PC-9 (cell line): Measurements from ENCODE around the gene INAVA. TPM values are rescaled to one million over a fixed set of nuclear protein-coding genes. Genes with fewer than 3 reads are reported as not detected.
"Not testable (repeated sequence)": the region's sequence is repeated elsewhere in the genome, so short reads cannot be mapped to it uniquely, and the experiment has no call there.

Experiments used
- BruUV-seq: library from RNA; stranded (reverse); fragments of 400-500 nt; replicated peaks from 2 replicates; lab custom pipeline; 2021; lab: Mats Ljungman, UMichigan
- CTCF ChIA-PET: fragments of 300-600 bp; sonication (Branson Sonifier 250); formaldehyde crosslinking; loops from one replicate; lab custom pipeline; 2022; ENCODE audit warnings: antibody characterized with exemption; lab: Charles Lee
- POLR2A ChIA-PET: fragments of 300-600 bp; sonication (Branson Sonifier 250); formaldehyde crosslinking; loops from one replicate; lab custom pipeline; 2022; ENCODE audit warnings: antibody characterized with exemption; ENCODE audit not compliant: unreplicated experiment; lab: Charles Lee
- DNase-seq, 2 experiments: peaks; one replicate each; pipeline versions ENCODE4 v3.0.0 to v3.0.0-alpha.2; 2015 to 2022; ENCODE audit warnings: mixed read lengths in 1 of 2
- H2AFZ ChIP-seq: fragments of 200-600 bp; sonication (generic); 2 replicates; pipeline ENCODE4 v1.8.1; 2017; ENCODE audit warnings: antibody characterized with exemption
- H3F3A ChIP-seq: fragments of 200-600 bp; sonication (generic); 2 replicates; pipeline ENCODE4 v1.8.1; 2017; ENCODE audit warnings: antibody characterized with exemption, mild to moderate bottlenecking, low read depth; ENCODE audit not compliant: insufficient read depth
- H3K27ac ChIP-seq: fragments of 200-600 bp; sonication (generic); 2 replicates; pipeline ENCODE4 v1.6.1; 2016; ENCODE audit warnings: mixed run types
- H3K27me3 ChIP-seq: fragments of 200-600 bp; sonication (generic); 2 replicates; pipeline ENCODE4 v1.6.1; 2016; ENCODE audit warnings: low read depth, mixed run types; ENCODE audit not compliant: insufficient read depth
- H3K36me3 ChIP-seq: fragments of 200-600 bp; sonication (generic); 2 replicates; pipeline ENCODE4 v1.6.1; 2016; ENCODE audit warnings: low read depth, mixed run types
- H3K4me1 ChIP-seq: fragments of 200-600 bp; sonication (generic); replicated peaks from 2 replicates; pipeline ENCODE4 v1.6.1; 2016; ENCODE audit warnings: mixed run types; ENCODE audit not compliant: insufficient read depth
- H3K4me2 ChIP-seq: fragments of 200-600 bp; sonication (generic); 2 replicates; pipeline ENCODE4 v1.6.1; 2017; ENCODE audit warnings: mixed run types
- H3K4me3 ChIP-seq: fragments of 200-600 bp; sonication (generic); 2 replicates; pipeline ENCODE4 v1.6.1; 2016; ENCODE audit warnings: mixed run types
- H3K79me2 ChIP-seq: fragments of 200-600 bp; sonication (generic); 2 replicates; pipeline ENCODE4 v1.6.1; 2017; ENCODE audit warnings: low read depth, mixed run types
- H3K9me2 ChIP-seq: fragments of 200-600 bp; sonication (generic); 2 replicates; pipeline ENCODE4 v1.8.1; 2017; ENCODE audit warnings: mild to moderate bottlenecking; ENCODE audit not compliant: insufficient read depth
- H3K9me3 ChIP-seq: fragments of 200-600 bp; sonication (generic); 2 replicates; pipeline ENCODE4 v1.8.1; 2016; ENCODE audit warnings: low read depth; ENCODE audit not compliant: insufficient read depth
- H4K20me1 ChIP-seq: fragments of 200-600 bp; sonication (generic); 2 replicates; pipeline ENCODE4 v1.8.1; 2017; ENCODE audit not compliant: insufficient read depth
- CTCF ChIP-seq: fragments of 200-600 bp; sonication (generic); conservative IDR thresholded peaks from 2 replicates; pipeline ENCODE4 v1.6.1; 2017; ENCODE audit warnings: mixed run types, antibody characterized with exemption, mild to moderate bottlenecking, moderate library complexity
- EZH2 ChIP-seq: fragments of 200-600 bp; sonication (generic); IDR thresholded peaks from 2 replicates; pipeline ENCODE4 v1.8.0; 2017; ENCODE audit warnings: antibody characterized with exemption, low read depth
- intact Hi-C: fragments of 100-400 bp; cut with micrococcal nuclease; formaldehyde crosslinking; loops from one replicate; pipeline ENCODE4 v1.10.0; 2022; ENCODE audit not compliant: unreplicated experiment
- total RNA-seq: library from RNA; stranded (reverse); gene quantifications from 2 replicates; pipeline ENCODE4 v1.2.3, GENCODE V29; 2021

INAVA gene
- total RNA-seq, 1 experiment from 2014 or later: 49.8 TPM

DNA sequence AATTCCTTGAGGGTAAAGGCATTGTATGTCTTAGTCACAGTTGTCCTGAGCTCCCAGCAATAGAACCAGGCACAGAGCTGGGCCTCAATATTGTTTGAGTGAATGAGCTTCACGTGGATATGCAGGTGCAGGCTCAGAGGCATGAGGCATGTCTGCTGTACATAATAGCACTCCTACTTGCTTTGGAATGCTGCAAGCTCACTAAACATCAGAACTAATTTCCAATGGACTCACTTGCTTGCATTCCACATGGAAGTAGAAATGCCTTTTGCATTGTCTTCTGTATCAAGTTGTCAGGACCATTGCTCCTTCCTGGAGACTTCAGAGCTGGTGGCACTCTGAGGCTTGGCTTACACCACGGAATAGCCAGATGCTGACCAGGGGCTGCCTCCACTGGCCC, 37.1 kb downstream of the INAVA start:
- no TSS peak for BruUV-seq
- TF ChIP-seq CTCF (no peak), EZH2 (no peak)
- H3K4me2 ChIP-seq: no peak overlapping the region
- no peaks in the 10 kb centered on the region for H4K20me1 ChIP-seq
- CTCF ChIA-PET: no interaction called here
- H3K36me3 ChIP-seq: no peaks in the 10 kb centered on the region
- no peaks in the 10 kb centered on the region for H3K9me2 ChIP-seq
- no peak for DNase-seq
- POLR2A ChIA-PET: no interaction called here
- no peaks in the 10 kb centered on the region for H3K79me2 ChIP-seq
- no peak overlapping the region for H3K4me3 ChIP-seq
- no peaks in the 10 kb centered on the region for H3K27me3 ChIP-seq
- intact Hi-C loops: no loop called here
- H3F3A ChIP-seq: no peaks in the 10 kb centered on the region
- no peak overlapping the region for H2AFZ ChIP-seq
- no peak overlapping the region for H3K27ac ChIP-seq
- H3K4me1 ChIP-seq: no peaks in the 10 kb centered on the region
- H3K9me3 ChIP-seq: no peaks in the 10 kb centered on the region

GRCh38 chr1:200934676-200935245, 40.1 kb downstream of the INAVA start:
- CTCF ChIA-PET: no interaction called here
- Histone ChIP-seq H3K9me2 (no peaks in the 10 kb centered on the region), H3F3A (no peaks in the 10 kb centered on the region), H3K27me3 (no peaks in the 10 kb centered on the region), H3K4me3 (no peak overlapping the region), H3K9me3 (no peaks in the 10 kb centered on the region), H3K36me3 (no peaks in the 10 kb centered on the region), H4K20me1 (no peaks in the 10 kb centered on the region), H2AFZ (no peak overlapping the region), H3K4me1 (no peaks in the 10 kb centered on the region), H3K27ac (no peak overlapping the region), H3K4me2 (no peak overlapping the region), H3K79me2 (no peaks in the 10 kb centered on the region)
- no TSS peak for BruUV-seq
- no peak for TF ChIP-seq EZH2
- no peak for TF ChIP-seq CTCF
- DNase-seq: no peak
- POLR2A ChIA-PET: no interaction called here
- intact Hi-C loops: no loop called here

DNA sequence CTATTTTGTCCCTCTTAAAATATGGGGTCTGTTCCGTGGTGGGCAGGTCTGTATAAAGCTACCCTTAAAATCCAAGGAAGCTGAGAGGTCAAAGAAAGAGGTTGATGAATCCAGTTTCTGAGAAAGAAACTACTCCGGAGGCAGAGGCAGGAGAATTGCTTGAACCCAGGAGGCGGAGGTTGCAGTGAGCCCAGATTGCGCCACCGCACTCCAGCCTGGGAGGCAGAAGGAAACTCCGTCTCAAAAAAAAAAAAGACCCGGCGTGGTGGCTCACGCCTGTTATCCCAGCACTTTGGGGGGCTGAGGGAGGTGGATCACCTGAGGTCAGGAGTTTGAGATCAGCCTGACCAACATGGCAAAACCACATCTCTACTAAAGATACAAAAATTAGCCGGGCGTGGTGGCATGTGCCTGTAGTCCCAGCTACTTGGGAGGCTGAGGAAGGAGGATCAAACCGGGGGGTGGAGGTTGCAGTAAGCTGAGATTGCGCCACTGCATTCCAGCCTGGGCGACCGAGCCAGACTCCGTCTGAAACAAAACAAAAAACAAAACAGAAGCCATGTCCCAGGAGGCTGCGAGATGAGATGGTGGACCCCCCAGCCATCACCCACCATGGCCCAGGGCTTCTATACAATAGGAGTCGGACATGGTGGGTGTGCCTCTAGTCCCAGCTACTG, 40.7 kb downstream of the INAVA start:
- BruUV-seq, H3K27ac ChIP-seq, H3F3A ChIP-seq, DNase-seq, H3K4me2 ChIP-seq, H3K79me2 ChIP-seq, H3K36me3 ChIP-seq, H3K9me2 ChIP-seq, H4K20me1 ChIP-seq, H3K4me1 ChIP-seq, intact Hi-C loops, H3K4me3 ChIP-seq, H3K27me3 ChIP-seq, H2AFZ ChIP-seq, H3K9me3 ChIP-seq: not testable (repeated sequence)
- POLR2A ChIA-PET: interaction anchor here (0.6 kb wide), 1 partner anchor 277 kb away, joined by 4 read pairs; no protein-coding TSS in a partner anchor
- CTCF ChIA-PET: interaction anchor here (0.7 kb wide), 1 partner anchor 92 kb away, joined by 3 read pairs; no protein-coding TSS in a partner anchor
